Measurements from ENCODE around the gene ST6GALNAC6. TPM values are rescaled to one million over a fixed set of nuclear protein-coding genes. Genes with fewer than 3 reads are reported as not detected.

ST6GALNAC6 gene
- total and polyA plus RNA-seq, 2 donors (not counting 1 experiment from before 2014, with no cell fraction given): 68.0 to 126 TPM

DNA sequence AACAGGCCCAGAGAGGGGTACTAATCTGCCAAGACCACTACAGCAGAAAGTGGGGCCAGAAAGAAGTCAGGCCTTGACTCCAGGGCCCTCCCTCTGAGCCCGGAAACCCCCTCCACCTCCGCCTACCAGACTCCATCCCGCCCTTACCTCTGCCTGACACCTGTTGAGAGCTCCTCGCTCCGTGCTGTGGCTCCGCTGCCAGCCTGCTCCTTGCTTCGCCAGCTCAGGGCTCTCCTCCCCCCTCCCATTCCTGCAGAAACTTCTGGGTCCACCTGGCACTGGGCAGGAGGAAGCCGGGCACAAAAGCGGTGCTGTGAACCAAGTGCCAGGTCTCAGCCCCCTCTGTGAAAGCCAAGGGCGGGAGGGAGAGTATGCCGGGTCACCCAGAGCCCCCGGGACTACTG lies 6.4 kb upstream of the ST6GALNAC6 start:
- peak overlapping the region; percentile 92 for H3K4me3 Mint-ChIP-seq
- no peaks in the 10 kb centered on the region for H3K9me3 ChIP-seq (ENCODE audit: control extremely low read depth in 1 of 3, control insufficient read depth in 2 of 3, insufficient read depth in 1 of 3, low read length in 2 of 3)
- H3K27me3 ChIP-seq (replicated peaks in 1 of 4; ENCODE audit: control extremely low read depth in 1 of 4, control insufficient read depth in 3 of 4, insufficient read depth in 4 of 4, low read length in 3 of 4): no peaks in the 10 kb centered on the region
- intact Hi-C loops (cut with micrococcal nuclease): loop anchor here (1.0 to 2.0 kb wide), 2 partner anchors 12 to 43 kb away; partner anchors contain the start of gene ST6GALNAC4
- H3K79me2 ChIP-seq (ENCODE audit: control insufficient read depth, insufficient read depth, low read length): peaks cover 19% of the 10 kb centered on the region
- H3K4me1 Mint-ChIP-seq: peaks cover 60% of the 10 kb centered on the region
- no peaks in the 10 kb centered on the region for H3K9me3 Mint-ChIP-seq (ENCODE audit: insufficient read depth)
- H3K27me3 Mint-ChIP-seq: no peaks in the 10 kb centered on the region
- ATAC-seq (ENCODE audit: low read depth): peak; percentile 24
- H3K9ac ChIP-seq (ENCODE audit: low read length): peak overlapping the region; percentile 70
- H3K36me3 ChIP-seq (replicated peaks in 1 of 2; ENCODE audit: control extremely low read depth in 1 of 2, control insufficient read depth in 1 of 2, extremely low read depth in 1 of 2, insufficient read depth in 2 of 2, low read length in 1 of 2): peaks cover 0 to 29% of the 10 kb centered on the region in 2 experiments
- no peaks in the 10 kb centered on the region for H4K20me1 ChIP-seq (ENCODE audit: control insufficient read depth, insufficient read depth, low read length, poor library complexity, severe bottlenecking)
- TF ChIP-seq, protein P1, sequence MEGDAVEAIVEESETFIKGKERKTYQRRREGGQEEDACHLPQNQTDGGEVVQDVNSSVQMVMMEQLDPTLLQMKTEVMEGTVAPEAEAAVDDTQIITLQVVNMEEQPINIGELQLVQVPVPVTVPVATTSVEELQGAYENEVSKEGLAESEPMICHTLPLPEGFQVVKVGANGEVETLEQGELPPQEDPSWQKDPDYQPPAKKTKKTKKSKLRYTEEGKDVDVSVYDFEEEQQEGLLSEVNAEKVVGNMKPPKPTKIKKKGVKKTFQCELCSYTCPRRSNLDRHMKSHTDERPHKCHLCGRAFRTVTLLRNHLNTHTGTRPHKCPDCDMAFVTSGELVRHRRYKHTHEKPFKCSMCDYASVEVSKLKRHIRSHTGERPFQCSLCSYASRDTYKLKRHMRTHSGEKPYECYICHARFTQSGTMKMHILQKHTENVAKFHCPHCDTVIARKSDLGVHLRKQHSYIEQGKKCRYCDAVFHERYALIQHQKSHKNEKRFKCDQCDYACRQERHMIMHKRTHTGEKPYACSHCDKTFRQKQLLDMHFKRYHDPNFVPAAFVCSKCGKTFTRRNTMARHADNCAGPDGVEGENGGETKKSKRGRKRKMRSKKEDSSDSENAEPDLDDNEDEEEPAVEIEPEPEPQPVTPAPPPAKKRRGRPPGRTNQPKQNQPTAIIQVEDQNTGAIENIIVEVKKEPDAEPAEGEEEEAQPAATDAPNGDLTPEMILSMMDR (IDR thresholded peaks at IDR 0.05): no peak
- peak; percentile 80 for DNase-seq
- ChIA-PET CTCF (interaction anchor here (0.8 to 5.8 kb wide), 5 partner anchors 11 to 171 kb away, joined by 3 to 81 read pairs (median 7); partner anchors contain the start of genes ST6GALNAC4 and TOR2A), POLR2A (interaction anchor here (0.5 to 12.6 kb wide), 8 partner anchors 9 to 210 kb away, joined by 3 to 228 read pairs (median 4); partner anchors contain the start of gene ST6GALNAC4)
- peak overlapping the region in 4 of 5 experiments; percentile 27 to 63 (median 33) for H3K4me3 ChIP-seq (ENCODE audit: control extremely low read depth in 1 of 5, extremely low read depth in 1 of 5, insufficient read depth in 1 of 5, low read depth in 2 of 5, low read length in 4 of 5)
- WGBS (ENCODE audit: insufficient coverage): 69% methylated on average over 12 of the region's 12 CpGs
- peak overlapping the region; percentile 100 for H3K27ac Mint-ChIP-seq
- peak overlapping the region; percentile 96 to 100 for H3K27ac ChIP-seq (ENCODE audit: low read length in 2 of 2)
- peaks cover 51 to 79% of the 10 kb centered on the region in 2 donors for H3K4me1 ChIP-seq (ENCODE audit: control insufficient read depth in 2 of 2, insufficient read depth in 2 of 2, low read length in 2 of 2)
- H2AFZ ChIP-seq (ENCODE audit: insufficient read depth, low read depth, low read length, poor library complexity, severe bottlenecking): peak overlapping the region; percentile 39
- H3K4me2 ChIP-seq (replicated peaks; ENCODE audit: low read depth, low read length, poor library complexity, severe bottlenecking): peak overlapping the region; percentile 92

DNA sequence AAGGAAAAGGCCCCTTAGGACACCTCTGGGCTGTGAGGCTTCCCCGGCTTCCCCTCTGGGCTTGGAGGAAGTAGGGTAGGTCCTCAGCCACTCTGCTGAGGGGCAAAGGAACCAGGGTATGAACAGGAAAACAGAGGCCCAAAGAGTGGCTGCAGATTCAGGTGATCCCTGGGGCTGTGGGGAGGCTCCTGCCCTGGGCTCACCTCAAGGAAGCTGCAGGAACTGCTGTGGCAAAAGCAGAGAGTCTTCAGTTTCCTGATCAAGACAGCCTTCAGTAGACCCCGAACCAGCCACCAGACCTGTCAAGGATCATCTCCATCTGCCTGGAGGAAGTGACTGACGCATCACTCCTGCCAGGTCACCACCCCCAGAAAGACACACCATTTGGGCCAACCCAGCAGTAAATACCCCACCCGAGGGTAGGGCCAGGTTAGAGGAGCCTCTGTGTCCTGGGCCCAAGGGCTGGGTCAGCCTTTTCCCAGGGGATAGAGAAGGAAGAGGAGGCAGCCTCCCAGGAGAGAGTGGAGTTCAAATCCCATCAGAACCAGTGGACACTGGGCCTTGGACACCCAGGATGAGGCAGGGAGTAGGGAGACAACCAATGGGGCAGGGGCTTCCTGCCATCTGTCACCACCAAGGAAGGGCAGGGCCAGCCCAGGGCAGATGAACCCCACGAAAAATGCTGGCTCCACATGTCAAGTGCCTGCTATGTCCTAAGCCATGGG lies 5.8 kb upstream of the ST6GALNAC6 start:
- ATAC-seq (ENCODE audit: low read depth): peak; percentile 43
- DNase-seq: peak; percentile 79
- Mint-ChIP-seq H3K27me3 (no peaks in the 10 kb centered on the region), H3K27ac (peak overlapping the region; percentile 100), H3K4me3 (peak overlapping the region; percentile 92), H3K9me3 (ENCODE audit: insufficient read depth) (no peaks in the 10 kb centered on the region), H3K4me1 (peaks cover 59% of the 10 kb centered on the region)
- H3K4me1 ChIP-seq (ENCODE audit: control insufficient read depth in 2 of 2, insufficient read depth in 2 of 2, low read length in 2 of 2): peaks cover 52 to 79% of the 10 kb centered on the region in 2 donors
- TF ChIP-seq, protein P1 (IDR thresholded peaks at IDR 0.05): no peak
- no peak for TF ChIP-seq EZH2 (IDR thresholded peaks at IDR 0.05; ENCODE audit: borderline replicate concordance, insufficient read depth, low read depth, low read length, poor library complexity, severe bottlenecking)
- H3K27me3 ChIP-seq (replicated peaks in 1 of 4; ENCODE audit: control extremely low read depth in 1 of 4, control insufficient read depth in 3 of 4, insufficient read depth in 4 of 4, low read length in 3 of 4): no peaks in the 10 kb centered on the region
- H3K4me3 ChIP-seq (ENCODE audit: control extremely low read depth in 1 of 5, extremely low read depth in 1 of 5, insufficient read depth in 1 of 5, low read depth in 2 of 5, low read length in 4 of 5): peak overlapping the region in 4 of 5 experiments; percentile 27 to 63 (median 33)
- POLR2A ChIA-PET: interaction anchor here (0.5 to 12.6 kb wide), 5 partner anchors 10 to 256 kb away, joined by 3 to 228 read pairs (median 6); partner anchors contain the start of gene ST6GALNAC4
- CTCF ChIA-PET: interaction anchor here (1.0 to 5.8 kb wide), 3 partner anchors 13 to 130 kb away, joined by 3 to 81 read pairs (median 14); partner anchors contain the start of gene ST6GALNAC4
- intact Hi-C loops (cut with micrococcal nuclease): loop anchor here (2.0 kb wide), 1 partner anchor 42 kb away; no protein-coding TSS in a partner anchor
- no peaks in the 10 kb centered on the region for H4K20me1 ChIP-seq (ENCODE audit: control insufficient read depth, insufficient read depth, low read length, poor library complexity, severe bottlenecking)
- H2AFZ ChIP-seq (ENCODE audit: insufficient read depth, low read depth, low read length, poor library complexity, severe bottlenecking): peak overlapping the region; percentile 39
- no peaks in the 10 kb centered on the region for H3K9me3 ChIP-seq (ENCODE audit: control extremely low read depth in 1 of 3, control insufficient read depth in 2 of 3, insufficient read depth in 1 of 3, low read length in 2 of 3)
- peaks cover 0 to 22% of the 10 kb centered on the region in 2 experiments for H3K36me3 ChIP-seq (replicated peaks in 1 of 2; ENCODE audit: control extremely low read depth in 1 of 2, control insufficient read depth in 1 of 2, extremely low read depth in 1 of 2, insufficient read depth in 2 of 2, low read length in 1 of 2)
- H3K4me2 ChIP-seq (replicated peaks; ENCODE audit: low read depth, low read length, poor library complexity, severe bottlenecking): peak overlapping the region; percentile 92
- H3K9ac ChIP-seq (ENCODE audit: low read length): peak overlapping the region; percentile 70
- whole genome bisulfite sequencing (ENCODE audit: insufficient coverage): 6% methylated on average over 2 of the region's 5 CpGs
- peaks cover 14% of the 10 kb centered on the region for H3K79me2 ChIP-seq (ENCODE audit: control insufficient read depth, insufficient read depth, low read length)
- H3K27ac ChIP-seq (ENCODE audit: low read length in 2 of 2): peak overlapping the region; percentile 96 to 100

All from B cell (primary cell).